ENCODE results near the gene NIT1. TPM values are rescaled to one million over a fixed set of nuclear protein-coding genes. Genes with fewer than 3 reads are reported as not detected.

NIT1 gene
- total RNA-seq, 1 donor from 2014 or later: 47.5 TPM

GRCh38 chr1:161096015-161096414, 21.9 kb upstream of the NIT1 start:
- Mint-ChIP-seq H3K4me1 (ENCODE audit: unreplicated experiment) (peaks cover 11% of the 10 kb centered on the region), H3K27ac (peak overlapping the region; percentile 96), H3K4me3 (peak overlapping the region; percentile 87), H3K36me3 (no peaks in the 10 kb centered on the region), H3K27me3 (peaks cover 4% of the 10 kb centered on the region), H3K9me3 (no peaks in the 10 kb centered on the region)
- TF ChIP-seq, protein P1, sequence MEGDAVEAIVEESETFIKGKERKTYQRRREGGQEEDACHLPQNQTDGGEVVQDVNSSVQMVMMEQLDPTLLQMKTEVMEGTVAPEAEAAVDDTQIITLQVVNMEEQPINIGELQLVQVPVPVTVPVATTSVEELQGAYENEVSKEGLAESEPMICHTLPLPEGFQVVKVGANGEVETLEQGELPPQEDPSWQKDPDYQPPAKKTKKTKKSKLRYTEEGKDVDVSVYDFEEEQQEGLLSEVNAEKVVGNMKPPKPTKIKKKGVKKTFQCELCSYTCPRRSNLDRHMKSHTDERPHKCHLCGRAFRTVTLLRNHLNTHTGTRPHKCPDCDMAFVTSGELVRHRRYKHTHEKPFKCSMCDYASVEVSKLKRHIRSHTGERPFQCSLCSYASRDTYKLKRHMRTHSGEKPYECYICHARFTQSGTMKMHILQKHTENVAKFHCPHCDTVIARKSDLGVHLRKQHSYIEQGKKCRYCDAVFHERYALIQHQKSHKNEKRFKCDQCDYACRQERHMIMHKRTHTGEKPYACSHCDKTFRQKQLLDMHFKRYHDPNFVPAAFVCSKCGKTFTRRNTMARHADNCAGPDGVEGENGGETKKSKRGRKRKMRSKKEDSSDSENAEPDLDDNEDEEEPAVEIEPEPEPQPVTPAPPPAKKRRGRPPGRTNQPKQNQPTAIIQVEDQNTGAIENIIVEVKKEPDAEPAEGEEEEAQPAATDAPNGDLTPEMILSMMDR (conservative IDR thresholded peaks at IDR 0.05): no peak
- DNase-seq (ENCODE audit: extremely low spot score, unreplicated experiment): no peak

DNA sequence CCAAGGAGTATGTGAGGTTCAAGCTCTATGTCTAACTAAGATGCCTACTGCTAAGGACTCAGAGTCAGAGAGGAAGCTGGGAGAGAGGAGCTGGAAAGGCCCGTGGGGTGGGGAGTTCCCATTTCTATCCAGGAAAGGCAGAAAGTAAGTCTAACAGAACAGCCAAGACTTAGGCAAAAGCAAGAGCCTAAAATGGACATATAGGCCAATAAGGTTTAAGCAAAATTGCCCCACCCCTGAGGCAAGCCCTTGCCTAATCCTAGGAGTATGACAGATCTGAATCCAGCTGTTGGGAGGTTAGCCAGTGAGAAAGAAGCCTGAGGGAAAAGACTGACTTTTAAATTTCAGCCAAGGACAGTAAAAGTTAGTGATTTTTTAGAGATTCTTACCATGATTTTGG, 21.4 kb upstream of the NIT1 start:
- Mint-ChIP-seq H3K4me3 (peak overlapping the region; percentile 87), H3K4me1 (ENCODE audit: unreplicated experiment) (peaks cover 11% of the 10 kb centered on the region), H3K9me3 (no peaks in the 10 kb centered on the region), H3K36me3 (no peaks in the 10 kb centered on the region), H3K27ac (peak overlapping the region; percentile 96), H3K27me3 (peaks cover 4% of the 10 kb centered on the region)
- no peak for DNase-seq (ENCODE audit: extremely low spot score, unreplicated experiment)
- TF ChIP-seq, protein P1 (conservative IDR thresholded peaks at IDR 0.05): no peak

- Mint-ChIP-seq H3K27ac (peak within 1 kb of the TSS; percentile 96), H3K4me1 (ENCODE audit: unreplicated experiment) (peaks cover 11% of the 10 kb centered on the region), H3K9me3 (no peaks in the 10 kb centered on the region), H3K27me3 (peaks cover 4% of the 10 kb centered on the region), H3K4me3 (peak within 1 kb of the TSS; percentile 87), H3K36me3 (peaks cover 5% of the 10 kb centered on the region)
- TF ChIP-seq, protein P1 (conservative IDR thresholded peaks at IDR 0.05): no peak
- DNase-seq (ENCODE audit: extremely low spot score, unreplicated experiment): peak; percentile 87
These were observed 19.5 kb upstream of the NIT1 start, which contains the start of gene KLHDC9 for GRCh38 chr1:161098210-161099068. Gene KLHDC9 (plus strand): TSS chr1:161098361. CDS start chr1:161098536, 175 bp downstream.

DNA sequence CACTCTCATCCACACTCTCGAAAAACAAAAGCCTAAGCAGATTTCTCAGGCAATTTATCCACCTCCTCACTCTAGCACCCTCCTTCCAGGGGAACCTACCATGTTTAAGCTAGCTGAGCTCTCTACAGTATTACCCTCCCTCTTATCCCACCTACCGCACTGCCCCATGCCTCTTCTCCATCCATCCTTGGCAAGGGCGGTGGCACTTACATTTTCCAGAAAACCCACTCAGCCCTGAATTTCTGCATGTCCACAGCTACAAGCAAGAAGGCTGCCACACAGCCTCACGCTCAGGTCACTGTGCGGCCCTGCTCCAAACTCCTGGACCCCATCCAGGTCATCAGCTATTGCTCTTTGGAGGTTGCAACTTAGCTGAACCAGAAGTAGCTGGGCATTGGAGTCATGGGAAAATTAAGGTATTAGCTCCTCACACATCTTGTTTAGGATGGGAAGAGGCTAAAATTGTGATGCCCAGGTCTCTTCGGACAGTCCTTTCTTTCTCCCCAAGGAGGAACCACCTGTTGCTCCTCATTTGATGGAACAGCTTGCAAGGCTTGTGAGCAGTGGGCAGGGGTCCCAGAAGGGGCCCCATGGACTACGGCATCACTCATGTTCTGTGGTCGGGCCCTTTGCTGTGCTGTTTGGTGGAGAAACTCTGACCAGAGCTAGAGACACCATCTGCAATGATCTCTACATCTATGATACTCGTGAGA, 18.7 kb upstream of the NIT1 start:
- Mint-ChIP-seq H3K9me3 (no peaks in the 10 kb centered on the region), H3K36me3 (peaks cover 5% of the 10 kb centered on the region), H3K27ac (peak overlapping the region; percentile 77), H3K4me3 (peak overlapping the region; percentile 87), H3K27me3 (peaks cover 4% of the 10 kb centered on the region), H3K4me1 (ENCODE audit: unreplicated experiment) (peaks cover 11% of the 10 kb centered on the region)
- DNase-seq (ENCODE audit: extremely low spot score, unreplicated experiment): no peak
- TF ChIP-seq, protein P1 (conservative IDR thresholded peaks at IDR 0.05): no peak

DNA sequence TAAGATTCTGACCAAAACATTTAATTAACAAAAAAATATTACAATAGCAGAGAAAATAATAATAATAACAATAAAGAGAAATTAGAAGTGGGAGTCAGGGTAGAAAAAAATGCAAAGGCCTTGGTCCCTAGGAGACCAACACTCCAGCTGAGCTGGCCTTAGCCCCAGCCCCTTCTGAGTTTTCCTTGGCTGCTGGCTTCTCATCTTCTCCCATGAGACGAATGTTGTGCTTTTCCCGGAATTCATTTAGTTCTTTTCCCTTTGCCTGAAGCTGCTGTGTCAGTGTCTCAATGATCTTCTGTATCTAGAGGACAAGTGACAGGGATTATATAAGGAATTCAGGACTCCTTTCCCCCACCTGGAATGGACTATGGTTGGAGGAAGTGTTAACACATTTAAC, 17.3 kb upstream of the NIT1 start:
- Mint-ChIP-seq H3K9me3 (no peaks in the 10 kb centered on the region), H3K27ac (no peak overlapping the region), H3K4me3 (no peak overlapping the region), H3K27me3 (peaks cover 4% of the 10 kb centered on the region), H3K36me3 (peaks cover 8% of the 10 kb centered on the region), H3K4me1 (ENCODE audit: unreplicated experiment) (peaks cover 11% of the 10 kb centered on the region)
- TF ChIP-seq, protein P1 (conservative IDR thresholded peaks at IDR 0.05): no peak
- DNase-seq (ENCODE audit: extremely low spot score, unreplicated experiment): no peak

Measured in type B pancreatic cell (in vitro differentiated cells).